Measurements from ENCODE around the gene CDX2.

The CDX2 gene

GRCh38 chr13:27973961-27974662 is 5.0 kb upstream of the CDX2 start:
- DNase-seq (ENCODE audit: extremely low read depth, low read depth), result no peak
- H3K4me3 ChIP-seq (replicated peaks; ENCODE audit: low read depth, low read length), result no peak overlapping the region
- TF ChIP-seq CTCF (IDR thresholded peaks at IDR 0.05; ENCODE audit: low read depth, low read length, missing control alignments), result no peak

GRCh38 chr13:27973291-27973690 is 4.2 kb upstream of the CDX2 start:
- DNase-seq (ENCODE audit: extremely low read depth, low read depth), result no peak
- H3K4me3 ChIP-seq (replicated peaks; ENCODE audit: low read depth, low read length), result no peak overlapping the region
- TF ChIP-seq CTCF (IDR thresholded peaks at IDR 0.05; ENCODE audit: low read depth, low read length, missing control alignments), result no peak

- H3K4me3 ChIP-seq (replicated peaks; ENCODE audit: low read depth, low read length), result no peak overlapping the region
- no peak for DNase-seq (ENCODE audit: extremely low read depth, low read depth)
- TF ChIP-seq CTCF (IDR thresholded peaks at IDR 0.05; ENCODE audit: low read depth, low read length, missing control alignments), result no peak
These were observed 3.3 kb upstream of the CDX2 start for GRCh38 chr13:27972478-27972820.

- TF ChIP-seq CTCF (IDR thresholded peaks at IDR 0.05; ENCODE audit: low read depth, low read length, missing control alignments), result no peak
- no peak for DNase-seq (ENCODE audit: extremely low read depth, low read depth)
- no peak overlapping the region for H3K4me3 ChIP-seq (replicated peaks; ENCODE audit: low read depth, low read length)
These were observed 2.8 kb upstream of the CDX2 start for GRCh38 chr13:27971776-27972477.

- H3K4me3 ChIP-seq (replicated peaks; ENCODE audit: low read depth, low read length), result no peak overlapping the region
- TF ChIP-seq CTCF (IDR thresholded peaks at IDR 0.05; ENCODE audit: low read depth, low read length, missing control alignments), result no peak
- DNase-seq (ENCODE audit: extremely low read depth, low read depth), result no peak
These were observed 2.1 kb upstream of the CDX2 start for GRCh38 chr13:27971236-27971645.

- no peak for DNase-seq (ENCODE audit: extremely low read depth, low read depth)
- TF ChIP-seq CTCF (IDR thresholded peaks at IDR 0.05; ENCODE audit: low read depth, low read length, missing control alignments), result no peak
- no peak overlapping the region for H3K4me3 ChIP-seq (replicated peaks; ENCODE audit: low read depth, low read length)
These were observed 1.5 kb upstream of the CDX2 start for GRCh38 chr13:27970382-27971235.
